Measurements from ENCODE around the gene AP1G2.

Gene AP1G2

GRCh38 chr14:23578560-23579310 lies 11.1 kb upstream of the AP1G2 start, which contains the start of gene JPH4:
Gene JPH4, minus strand, starts transcription at chr14:23578790. Its CDS starts 1,337 bp downstream, at chr14:23577453.
- TF ChIP-seq CTCF (IDR thresholded peaks at IDR 0.05): no peak

GRCh38 chr14:23577710-23578392 lies 10.3 kb upstream of the AP1G2 start:
- no peak for TF ChIP-seq CTCF (IDR thresholded peaks at IDR 0.05)

- TF ChIP-seq CTCF (IDR thresholded peaks at IDR 0.05): no peak
These were observed 9.6 kb upstream of the AP1G2 start for GRCh38 chr14:23577004-23577681.

- TF ChIP-seq CTCF (IDR thresholded peaks at IDR 0.05): no peak
These were observed 5.9 kb upstream of the AP1G2 start for GRCh38 chr14:23573384-23574015.

- TF ChIP-seq CTCF (IDR thresholded peaks at IDR 0.05): no peak
These were observed 5.2 kb upstream of the AP1G2 start for GRCh38 chr14:23572836-23573235.

- TF ChIP-seq CTCF (IDR thresholded peaks at IDR 0.05): no peak
These were observed 4.9 kb upstream of the AP1G2 start for GRCh38 chr14:23572524-23572828.

- TF ChIP-seq CTCF (IDR thresholded peaks at IDR 0.05): no peak
These were observed 4.3 kb upstream of the AP1G2 start for GRCh38 chr14:23571701-23572523.
